ENCODE data around the gene TMBIM6. TPM values are rescaled to one million over a fixed set of nuclear protein-coding genes. Genes with fewer than 3 reads are reported as not detected.
"Not testable (repeated sequence)": the region's sequence is repeated elsewhere in the genome, so short reads cannot be mapped to it uniquely, and the experiment has no call there.

TMBIM6 gene
- total and polyA plus RNA-seq, 2 experiments from 2014 or later, result 510 to 891 TPM

- peaks cover 34% of the 10 kb centered on the region for H3K4me1 ChIP-seq (ENCODE audit: insufficient read depth)
- no peak overlapping the region for H3K27ac ChIP-seq
- no peak for TF ChIP-seq EZH2 (IDR thresholded peaks at IDR 0.05; ENCODE audit: insufficient read depth, poor library complexity, severe bottlenecking)
- TF ChIP-seq EZH2phosphoT487 (IDR thresholded peaks at IDR 0.05; ENCODE audit: insufficient read depth, low read depth), result no peak
- H3K36me3 ChIP-seq (ENCODE audit: low read depth), result no peaks in the 10 kb centered on the region
- no peaks in the 10 kb centered on the region for H3K9me2 ChIP-seq (ENCODE audit: insufficient read depth)
- H3K9me3 ChIP-seq (ENCODE audit: low read depth), result no peaks in the 10 kb centered on the region
- in situ Hi-C loops (cut with MboI), result no loop called here
- peak overlapping the region; percentile 77 for H3K4me2 ChIP-seq (ENCODE audit: unreplicated experiment)
- peaks cover 39% of the 10 kb centered on the region for H3K79me2 ChIP-seq (ENCODE audit: insufficient read depth)
- H4K20me1 ChIP-seq (ENCODE audit: insufficient read depth), result no peaks in the 10 kb centered on the region
- no peak overlapping the region for H3K9ac ChIP-seq
- DNase-seq, result no peak
- H3K27me3 ChIP-seq (replicated peaks; ENCODE audit: insufficient read depth), result no peaks in the 10 kb centered on the region
- H2AFZ ChIP-seq, result peak overlapping the region; percentile 75
- WGBS, 2 experiments (ENCODE audit: low coverage in 1 of 2, low lambda C conversion rate in 2 of 2, missing lambda C conversion rate in 2 of 2), result 35 to 42% methylated on average over 11 of the region's 11 CpGs
- H3F3A ChIP-seq (ENCODE audit: insufficient read depth), result peaks cover 35% of the 10 kb centered on the region
- peak overlapping the region; percentile 90 for H3K4me3 ChIP-seq
These were observed 33.6 kb upstream of the TMBIM6 start for GRCh38 chr12:49707812-49708147.

GRCh38 chr12:49708851-49709250 is 32.5 kb upstream of the TMBIM6 start:
- DNase-seq, result no peak
- no peak overlapping the region for H3K4me3 ChIP-seq

GRCh38 chr12:49713952-49714351 is 27.4 kb upstream of the TMBIM6 start:
- in situ Hi-C loops (cut with MboI), result loop anchor here (5.0 kb wide), 1 partner anchor 72 kb away; no protein-coding TSS in a partner anchor

More at GRCh38 chr12:49708851-49709250, 32.5 kb upstream of the TMBIM6 start:
- H3K4me2 ChIP-seq (ENCODE audit: unreplicated experiment), result no peak overlapping the region
- H3K27ac ChIP-seq, result no peak overlapping the region
- 45 to 51% methylated on average over 3 of the region's 3 CpGs for WGBS, 2 experiments (ENCODE audit: low coverage in 1 of 2, low lambda C conversion rate in 2 of 2, missing lambda C conversion rate in 2 of 2)
- H3K27me3 ChIP-seq (replicated peaks; ENCODE audit: insufficient read depth), result no peaks in the 10 kb centered on the region
- no peaks in the 10 kb centered on the region for H4K20me1 ChIP-seq (ENCODE audit: insufficient read depth)
- peaks cover 23% of the 10 kb centered on the region for H3K4me1 ChIP-seq (ENCODE audit: insufficient read depth)
- H3K9me2 ChIP-seq (ENCODE audit: insufficient read depth), result no peaks in the 10 kb centered on the region
- H3K36me3 ChIP-seq (ENCODE audit: low read depth), result no peaks in the 10 kb centered on the region
- H3K9ac ChIP-seq, result no peak overlapping the region
- H3K9me3 ChIP-seq (ENCODE audit: low read depth), result no peaks in the 10 kb centered on the region
- in situ Hi-C loops (cut with MboI), result no loop called here
- peaks cover 29% of the 10 kb centered on the region for H3K79me2 ChIP-seq (ENCODE audit: insufficient read depth)
- TF ChIP-seq EZH2phosphoT487 (IDR thresholded peaks at IDR 0.05; ENCODE audit: insufficient read depth, low read depth), result no peak
- TF ChIP-seq EZH2 (IDR thresholded peaks at IDR 0.05; ENCODE audit: insufficient read depth, poor library complexity, severe bottlenecking), result no peak
- H3F3A ChIP-seq (ENCODE audit: insufficient read depth), result peaks cover 26% of the 10 kb centered on the region
- H2AFZ ChIP-seq, result no peak overlapping the region

GRCh38 chr12:49716553-49716952 is 24.8 kb upstream of the TMBIM6 start:
- H2AFZ ChIP-seq, result no peak overlapping the region
- no peak for DNase-seq
- no peaks in the 10 kb centered on the region for H3K4me1 ChIP-seq (ENCODE audit: insufficient read depth)
- in situ Hi-C loops (cut with MboI), result no loop called here
- H3F3A ChIP-seq (ENCODE audit: insufficient read depth), result no peaks in the 10 kb centered on the region
- no peaks in the 10 kb centered on the region for H3K9me2 ChIP-seq (ENCODE audit: insufficient read depth)
- no peak overlapping the region for H3K27ac ChIP-seq
- H3K9me3 ChIP-seq (ENCODE audit: low read depth), result no peaks in the 10 kb centered on the region
- peaks cover 4% of the 10 kb centered on the region; the same call in 1 of the 2 replicates for H3K27me3 ChIP-seq (replicated peaks; ENCODE audit: insufficient read depth)
- H3K79me2 ChIP-seq (ENCODE audit: insufficient read depth), result no peaks in the 10 kb centered on the region
- TF ChIP-seq EZH2 (IDR thresholded peaks at IDR 0.05; ENCODE audit: insufficient read depth, poor library complexity, severe bottlenecking) (no peak), EZH2phosphoT487 (IDR thresholded peaks at IDR 0.05; ENCODE audit: insufficient read depth, low read depth) (no peak)
- 41 to 57% methylated on average over 2 of the region's 2 CpGs for WGBS, 2 experiments (ENCODE audit: low coverage in 1 of 2, low lambda C conversion rate in 2 of 2, missing lambda C conversion rate in 2 of 2)
- H3K4me3 ChIP-seq, result no peak overlapping the region
- H3K36me3 ChIP-seq (ENCODE audit: low read depth), result no peaks in the 10 kb centered on the region
- no peak overlapping the region for H3K4me2 ChIP-seq (ENCODE audit: unreplicated experiment)
- H4K20me1 ChIP-seq (ENCODE audit: insufficient read depth), result no peaks in the 10 kb centered on the region
- no peak overlapping the region for H3K9ac ChIP-seq

More at GRCh38 chr12:49713952-49714351, 27.4 kb upstream of the TMBIM6 start:
- WGBS, 2 experiments (ENCODE audit: low coverage in 1 of 2, low lambda C conversion rate in 2 of 2, missing lambda C conversion rate in 2 of 2), result 97 to 100% methylated on average over 3 of the region's 3 CpGs
- not testable (repeated sequence) for H3K27me3 ChIP-seq (replicated peaks; ENCODE audit: insufficient read depth); H3K9ac ChIP-seq; H3K9me2 ChIP-seq (ENCODE audit: insufficient read depth); H3K4me1 ChIP-seq (ENCODE audit: insufficient read depth); H2AFZ ChIP-seq; H3F3A ChIP-seq (ENCODE audit: insufficient read depth); DNase-seq; H4K20me1 ChIP-seq (ENCODE audit: insufficient read depth); H3K4me3 ChIP-seq; H3K4me2 ChIP-seq (ENCODE audit: unreplicated experiment); H3K27ac ChIP-seq; H3K9me3 ChIP-seq (ENCODE audit: low read depth); H3K36me3 ChIP-seq (ENCODE audit: low read depth); H3K79me2 ChIP-seq (ENCODE audit: insufficient read depth)

GRCh38 chr12:49717800-49718199 is 23.6 kb upstream of the TMBIM6 start:
- H3K9me3 ChIP-seq (ENCODE audit: low read depth); in situ Hi-C loops (cut with MboI); H3K4me2 ChIP-seq (ENCODE audit: unreplicated experiment); H3K4me1 ChIP-seq (ENCODE audit: insufficient read depth); H2AFZ ChIP-seq; H3K4me3 ChIP-seq; H3K27me3 ChIP-seq (replicated peaks; ENCODE audit: insufficient read depth); H3K9ac ChIP-seq; H3K9me2 ChIP-seq (ENCODE audit: insufficient read depth); DNase-seq; H3K36me3 ChIP-seq (ENCODE audit: low read depth); H3F3A ChIP-seq (ENCODE audit: insufficient read depth); H4K20me1 ChIP-seq (ENCODE audit: insufficient read depth); H3K27ac ChIP-seq; H3K79me2 ChIP-seq (ENCODE audit: insufficient read depth): not testable (repeated sequence)
- 68 to 83% methylated on average over 3 of the region's 3 CpGs for WGBS, 2 experiments (ENCODE audit: low coverage in 1 of 2, low lambda C conversion rate in 2 of 2, missing lambda C conversion rate in 2 of 2)

All from GM23248 (cell line).